ENCODE measurements around the gene SIGLEC5.

The SIGLEC5 gene

DNA sequence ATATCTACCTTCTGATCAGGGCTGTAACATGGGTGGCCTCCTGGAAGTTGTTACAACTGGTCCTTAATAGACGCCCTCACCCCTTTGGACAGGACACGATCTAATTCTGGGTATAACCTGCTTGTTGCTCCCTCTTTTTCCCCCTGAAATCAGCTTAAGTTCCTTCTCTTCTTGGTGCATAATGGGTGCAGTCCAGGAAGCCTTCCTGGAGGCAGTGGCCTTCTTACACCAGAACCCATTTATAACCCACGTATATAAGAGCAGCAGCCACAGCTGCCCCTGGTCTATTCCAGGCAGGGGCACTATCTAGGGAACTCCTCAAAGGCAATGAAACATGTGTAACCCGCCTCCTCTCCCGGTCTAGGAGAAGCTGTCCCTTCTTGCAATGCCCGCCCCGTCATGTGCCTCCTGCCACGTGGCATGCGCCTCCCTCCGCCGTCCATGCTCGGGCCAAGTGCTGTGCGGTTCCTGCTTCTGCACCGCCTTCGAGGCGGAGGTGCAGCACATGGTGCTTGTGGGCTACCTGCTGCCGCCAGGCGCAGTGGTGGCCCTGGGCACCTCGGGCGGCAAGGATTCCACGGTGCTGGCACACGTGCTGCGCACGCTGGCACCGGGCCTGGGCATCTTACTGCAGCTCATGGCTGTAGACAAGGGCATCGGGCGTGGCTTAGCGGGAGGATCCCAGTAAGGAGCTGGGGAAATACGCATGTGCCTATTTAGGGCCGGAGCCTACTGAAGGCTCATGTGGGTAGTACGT, 31.9 kb downstream of the SIGLEC5 start:
- no peak for DNase-seq (ENCODE audit: low read depth)
- H3K4me3 ChIP-seq (ENCODE audit: low read depth, low read length), result no peak overlapping the region
- TF ChIP-seq, protein P1, sequence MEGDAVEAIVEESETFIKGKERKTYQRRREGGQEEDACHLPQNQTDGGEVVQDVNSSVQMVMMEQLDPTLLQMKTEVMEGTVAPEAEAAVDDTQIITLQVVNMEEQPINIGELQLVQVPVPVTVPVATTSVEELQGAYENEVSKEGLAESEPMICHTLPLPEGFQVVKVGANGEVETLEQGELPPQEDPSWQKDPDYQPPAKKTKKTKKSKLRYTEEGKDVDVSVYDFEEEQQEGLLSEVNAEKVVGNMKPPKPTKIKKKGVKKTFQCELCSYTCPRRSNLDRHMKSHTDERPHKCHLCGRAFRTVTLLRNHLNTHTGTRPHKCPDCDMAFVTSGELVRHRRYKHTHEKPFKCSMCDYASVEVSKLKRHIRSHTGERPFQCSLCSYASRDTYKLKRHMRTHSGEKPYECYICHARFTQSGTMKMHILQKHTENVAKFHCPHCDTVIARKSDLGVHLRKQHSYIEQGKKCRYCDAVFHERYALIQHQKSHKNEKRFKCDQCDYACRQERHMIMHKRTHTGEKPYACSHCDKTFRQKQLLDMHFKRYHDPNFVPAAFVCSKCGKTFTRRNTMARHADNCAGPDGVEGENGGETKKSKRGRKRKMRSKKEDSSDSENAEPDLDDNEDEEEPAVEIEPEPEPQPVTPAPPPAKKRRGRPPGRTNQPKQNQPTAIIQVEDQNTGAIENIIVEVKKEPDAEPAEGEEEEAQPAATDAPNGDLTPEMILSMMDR (IDR thresholded peaks at IDR 0.05; ENCODE audit: insufficient read depth, low read depth, low read length, missing control alignments), result no peak

DNA sequence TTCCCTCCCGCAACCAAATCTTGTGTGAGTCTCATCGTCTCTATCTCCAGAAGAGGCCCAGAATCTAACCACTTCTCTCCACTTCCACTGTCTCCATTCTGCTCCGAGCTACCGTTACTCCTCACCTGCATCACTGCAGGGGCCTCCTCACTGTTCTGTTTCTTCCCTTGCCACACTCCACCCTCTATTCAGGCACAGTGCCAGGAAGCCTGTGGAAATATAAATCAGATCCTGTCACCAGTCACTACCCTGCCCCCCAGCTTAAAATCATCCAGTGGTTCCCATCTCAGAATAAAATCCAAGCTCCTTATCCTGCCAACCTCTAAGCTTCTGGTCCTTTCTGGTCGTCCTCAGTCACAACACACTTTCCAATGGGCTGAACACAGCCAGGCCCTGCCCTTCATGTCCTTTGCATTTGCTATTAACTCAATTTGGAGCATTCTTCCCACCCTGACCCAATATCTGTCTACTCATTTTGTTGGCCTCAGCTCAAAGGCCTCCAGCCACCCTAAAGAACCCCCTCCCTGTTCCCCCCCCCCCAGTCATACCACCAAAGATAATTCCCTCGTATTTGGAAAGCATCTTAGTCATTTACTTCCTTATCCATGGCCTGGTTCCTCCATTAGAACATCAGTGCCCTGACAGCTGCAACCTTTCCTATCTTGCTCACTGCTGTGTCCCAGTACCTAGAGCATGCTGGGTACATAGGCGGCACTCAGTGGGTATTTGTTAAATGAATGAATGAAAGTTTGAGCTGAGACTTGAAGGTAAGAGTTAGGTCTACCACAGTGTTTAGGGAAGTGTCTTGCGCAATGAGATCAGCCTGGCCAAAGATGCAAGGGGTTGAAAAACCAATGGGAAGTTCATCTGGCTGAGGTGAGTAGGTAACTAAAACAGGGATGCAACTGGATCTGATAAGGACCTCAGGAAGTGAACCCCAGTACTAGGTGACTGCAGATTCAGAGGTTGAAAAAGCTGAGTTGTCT, 34.7 kb downstream of the SIGLEC5 start:
- no peak overlapping the region for H3K4me3 ChIP-seq (ENCODE audit: low read depth, low read length)
- DNase-seq (ENCODE audit: low read depth), result no peak
- TF ChIP-seq, protein P1 (IDR thresholded peaks at IDR 0.05; ENCODE audit: insufficient read depth, low read depth, low read length, missing control alignments), result no peak

DNA sequence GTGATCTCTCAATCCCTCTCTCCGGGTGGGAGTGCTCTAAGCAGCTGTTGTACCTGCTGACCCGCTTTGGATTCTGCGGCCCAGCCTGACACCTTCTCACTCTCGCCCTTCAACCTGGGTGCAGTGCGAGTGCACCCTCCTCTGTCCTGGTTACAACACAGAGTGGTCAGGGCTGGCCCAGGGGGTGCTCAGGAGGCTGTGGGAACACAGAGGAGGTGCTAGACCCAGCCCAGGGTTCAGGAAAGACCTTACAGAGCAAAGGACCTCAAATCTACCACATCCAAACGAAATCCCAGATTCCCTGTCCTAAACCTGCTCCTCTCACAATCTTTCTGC, 35.5 kb downstream of the SIGLEC5 start:
- no peak for DNase-seq (ENCODE audit: low read depth)
- TF ChIP-seq, protein P1 (IDR thresholded peaks at IDR 0.05; ENCODE audit: insufficient read depth, low read depth, low read length, missing control alignments), result no peak
- peak overlapping the region; percentile 85 for H3K4me3 ChIP-seq (ENCODE audit: low read depth, low read length)

DNA sequence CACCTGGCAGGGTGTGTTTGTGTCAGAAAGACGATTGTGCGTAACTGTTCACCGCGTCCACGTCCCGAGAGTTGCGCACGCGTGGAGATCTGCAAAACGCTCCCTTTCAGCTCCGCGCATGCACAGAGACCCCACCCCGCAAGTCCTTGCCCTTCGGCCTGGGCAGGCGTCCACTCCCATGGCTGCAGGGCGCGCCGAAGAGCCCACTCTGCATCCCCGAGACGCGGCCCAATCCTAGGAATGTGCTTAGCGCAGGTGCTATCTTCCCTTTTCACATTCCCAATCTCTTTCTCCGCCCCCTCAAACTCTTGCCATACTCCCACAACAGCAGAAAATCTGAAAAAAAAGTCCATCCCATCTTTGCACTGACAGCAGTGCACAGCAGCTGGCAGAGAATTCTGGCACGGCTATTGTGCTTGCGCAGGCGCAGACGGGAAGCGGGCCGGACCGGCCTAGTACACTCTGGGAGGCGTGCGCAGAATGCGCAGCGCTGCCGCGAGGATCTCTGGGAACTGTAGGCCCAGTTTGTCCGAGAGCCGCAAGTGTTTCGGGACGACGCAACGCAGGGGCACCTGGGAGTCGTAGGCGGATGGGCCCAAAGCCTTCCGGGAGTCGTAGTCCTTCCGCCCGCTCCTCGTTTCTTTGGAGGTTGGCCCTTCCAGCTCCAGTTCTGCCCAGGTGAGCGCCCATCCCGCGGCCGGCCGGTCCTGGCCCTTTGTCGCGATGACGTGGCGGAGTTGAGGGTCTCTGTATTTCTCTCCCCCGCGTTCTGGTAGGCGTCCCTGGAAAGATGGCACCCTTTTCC, 36.0 kb downstream of the SIGLEC5 start:
- peak; percentile 98 for DNase-seq (ENCODE audit: low read depth)
- TF ChIP-seq, protein P1 (IDR thresholded peaks at IDR 0.05; ENCODE audit: insufficient read depth, low read depth, low read length, missing control alignments), result no peak

DNA sequence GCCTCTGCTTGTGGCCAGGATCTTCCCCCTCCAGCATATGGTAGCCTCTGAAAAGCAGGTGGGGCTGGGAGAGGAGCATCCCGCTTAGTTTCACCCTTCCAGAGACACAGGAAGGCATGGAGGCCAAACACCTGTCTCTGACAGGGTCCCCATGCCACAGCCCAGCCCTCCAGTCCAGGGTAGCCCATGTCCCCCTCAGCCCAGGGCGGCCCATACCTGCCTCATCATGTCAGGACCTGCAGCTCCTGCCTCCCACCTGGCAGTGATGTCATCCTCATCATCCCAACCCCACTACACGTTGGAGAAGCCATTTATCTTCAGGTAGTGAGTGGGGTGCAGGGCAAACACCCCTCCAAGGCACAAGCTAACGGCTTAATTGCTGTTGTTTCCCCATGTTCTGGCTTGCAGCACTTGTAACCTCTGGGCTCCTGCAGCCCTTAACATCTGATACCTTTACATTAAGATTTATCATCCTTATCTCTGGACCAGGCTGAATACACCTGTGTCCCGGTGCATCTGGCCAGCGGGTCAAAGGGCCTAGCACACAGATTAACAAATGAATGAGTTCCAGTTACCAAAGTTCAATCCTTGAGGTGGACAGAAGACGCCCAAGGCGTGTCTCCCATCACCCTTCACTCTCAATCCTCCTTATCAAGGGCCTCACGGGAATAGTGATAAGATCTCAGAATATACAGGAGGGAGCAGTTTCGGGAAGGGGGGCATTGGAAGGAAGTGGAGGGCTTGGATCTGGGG, 36.9 kb downstream of the SIGLEC5 start:
- TF ChIP-seq, protein P1 (IDR thresholded peaks at IDR 0.05; ENCODE audit: insufficient read depth, low read depth, low read length, missing control alignments), result no peak
- DNase-seq (ENCODE audit: low read depth), result no peak

More for the DNA sequence above, 36.0 kb downstream of the SIGLEC5 start:
- H3K4me3 ChIP-seq (ENCODE audit: low read depth, low read length), result peak overlapping the region; percentile 85

DNA sequence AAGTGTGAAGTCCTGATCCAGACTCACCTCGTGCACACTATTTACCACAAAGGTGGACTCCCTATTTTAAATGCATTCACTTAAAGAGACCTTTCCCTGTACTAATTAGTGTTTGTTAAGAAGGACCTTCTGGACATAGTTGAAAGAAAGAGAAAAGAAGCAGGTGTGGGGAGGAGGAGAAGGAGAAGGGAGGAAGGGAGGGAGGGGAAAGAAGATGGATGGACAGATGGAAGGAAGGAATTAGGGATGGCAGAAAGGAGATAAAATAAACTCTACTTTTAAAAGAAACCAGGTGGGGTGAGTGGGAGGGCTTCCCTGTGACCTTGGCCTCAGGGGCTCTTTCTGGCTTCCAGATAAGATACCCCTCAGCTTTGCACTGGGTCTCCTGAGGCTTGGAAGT, 37.7 kb downstream of the SIGLEC5 start:
- DNase-seq (ENCODE audit: low read depth), result no peak
- TF ChIP-seq, protein P1 (IDR thresholded peaks at IDR 0.05; ENCODE audit: insufficient read depth, low read depth, low read length, missing control alignments), result no peak
- no peak overlapping the region for H3K4me3 ChIP-seq (ENCODE audit: low read depth, low read length)

More for the DNA sequence above, 36.9 kb downstream of the SIGLEC5 start:
- peak overlapping the region; percentile 85 for H3K4me3 ChIP-seq (ENCODE audit: low read depth, low read length)
